SW 1271 (cell line): ENCODE measurements around the gene CKB.
"Not testable (repeated sequence)": the region's sequence is repeated elsewhere in the genome, so short reads cannot be mapped to it uniquely, and the experiment has no call there.

ENCODE experiments used
- DNase-seq, 2 experiments: peaks; one replicate each; lab custom pipeline; 2025; lab: John Stamatoyannopoulos, UW

The CKB gene

GRCh38 chr14:103512180-103512579, 10.4 kb downstream of the CKB start:
- DNase-seq: not testable (repeated sequence)

GRCh38 chr14:103510724-103511693, 11.6 kb downstream of the CKB start:
- no peak for DNase-seq

GRCh38 chr14:103509864-103510723, 12.5 kb downstream of the CKB start:
- no peak for DNase-seq

GRCh38 chr14:103508521-103509329, 13.9 kb downstream of the CKB start:
- no peak for DNase-seq

- DNase-seq: no peak
Measured at GRCh38 chr14:103507751-103508150, 14.9 kb downstream of the CKB start.

- DNase-seq: no peak
Measured at GRCh38 chr14:103504991-103505565, 17.6 kb downstream of the CKB start.

- DNase-seq: no peak
Measured at GRCh38 chr14:103503296-103503695, 19.3 kb downstream of the CKB start.

GRCh38 chr14:103502877-103503276, 19.8 kb downstream of the CKB start:
- DNase-seq: no peak

GRCh38 chr14:103501921-103502669, 20.5 kb downstream of the CKB start:
- DNase-seq: no peak

GRCh38 chr14:103501041-103501870, 21.4 kb downstream of the CKB start:
- no peak for DNase-seq

GRCh38 chr14:103500148-103500990, 22.3 kb downstream of the CKB start:
- peak in 1 of 2 experiments; percentile 62 for DNase-seq

- no peak for DNase-seq
Measured at GRCh38 chr14:103499709-103500108, 22.9 kb downstream of the CKB start.

GRCh38 chr14:103496776-103497175, 25.9 kb downstream of the CKB start:
- no peak for DNase-seq

- DNase-seq: no peak
Measured at GRCh38 chr14:103495854-103496253, 26.8 kb downstream of the CKB start.

GRCh38 chr14:103492156-103492925, 30.3 kb downstream of the CKB start:
- no peak for DNase-seq

GRCh38 chr14:103491691-103492090, 30.9 kb downstream of the CKB start:
- DNase-seq: no peak

GRCh38 chr14:103489621-103490020, 33.0 kb downstream of the CKB start:
- DNase-seq: no peak

- no peak for DNase-seq
Measured at GRCh38 chr14:103488960-103489359, 33.7 kb downstream of the CKB start.
